GM23338 (cell line): ENCODE measurements around the gene CHCHD3.

Experiments
- CREB1 ChIP-seq: fragments of 250-450 bp; sonication (Bioruptor Pico); IDR thresholded peaks from 2 replicates; pipeline ENCODE4 v1.5.0; 2020; ENCODE audit warnings: low read depth, mild to moderate bottlenecking, moderate library complexity
- CTCF ChIP-seq, 2 experiments: fragments of 200-600 bp in 1 of 2; sonication (generic) in 1 of 2; conservative IDR thresholded peaks; 2 replicates each; pipeline versions ENCODE4 v1.5.1 to v1.6.1; 2016 to 2017; ENCODE audit warnings: antibody characterized with exemption in 2 of 2, low read depth in 2 of 2, mild to moderate bottlenecking in 2 of 2, moderate library complexity in 1 of 2
- ETS1 ChIP-seq: IDR thresholded peaks from 2 replicates; pipeline ENCODE4 v1.6.1; 2016; ENCODE audit warnings: antibody characterized with exemption
- EZH2 ChIP-seq: fragments of 200-600 bp; sonication (generic); IDR thresholded peaks from one replicate; pipeline ENCODE4 v1.8.0; 2017; ENCODE audit warnings: antibody characterized with exemption, mild to moderate bottlenecking, low read depth; ENCODE audit not compliant: unreplicated experiment
- EZH2phosphoT487 ChIP-seq: fragments of 200-600 bp; sonication (generic); IDR thresholded peaks from one replicate; pipeline ENCODE4 v1.8.1; 2018; ENCODE audit warnings: antibody characterized with exemption; ENCODE audit not compliant: unreplicated experiment
- JUNB ChIP-seq: IDR thresholded peaks from one replicate; pipeline ENCODE4 v1.6.1; 2016; ENCODE audit warnings: antibody characterized with exemption; ENCODE audit not compliant: unreplicated experiment
- POLR2AphosphoS5 ChIP-seq: IDR thresholded peaks from 2 replicates; pipeline ENCODE4 v1.6.1; 2016; ENCODE audit warnings: antibody characterized with exemption, low read depth
- ZNF331 ChIP-seq: fragments of 250-450 bp; sonication (Bioruptor Pico); IDR thresholded peaks from 2 replicates; pipeline ENCODE4 v1.5.0; 2020; ENCODE audit warnings: low read depth, mild to moderate bottlenecking, moderate library complexity

- TF ChIP-seq JUNB (no peak), EZH2phosphoT487 (no peak), ETS1 (no peak), CTCF (conservative IDR thresholded peaks at IDR 0.05; ENCODE audit: low read depth in 2 of 2) (no peak), ZNF331 (CRISPR knock-in tag) (no peak), EZH2 (no peak), POLR2AphosphoS5 (no peak), CREB1 (no peak)
Observed at GRCh38 chr7:132790104-132790503, 291.8 kb downstream of the CHCHD3 start.
